Measurements from ENCODE around the gene GPR137.
A peak's percentile ranks its signal among the peaks of the same experiment; 100 is the strongest.

Gene GPR137

GRCh38 chr11:64303109-64304031 is 17.7 kb downstream of the GPR137 start:
- DNase-seq (ENCODE audit: low read depth): no peak
- TF ChIP-seq CTCF (IDR thresholded peaks at IDR 0.05; ENCODE audit: insufficient read depth, low read depth, low read length, missing control alignments): no peak
- peak overlapping the region; percentile 64 for H3K4me3 ChIP-seq (ENCODE audit: low read depth, low read length)

GRCh38 chr11:64304032-64304315 is 18.3 kb downstream of the GPR137 start:
- H3K4me3 ChIP-seq (ENCODE audit: low read depth, low read length): peak overlapping the region; percentile 64
- TF ChIP-seq CTCF (IDR thresholded peaks at IDR 0.05; ENCODE audit: insufficient read depth, low read depth, low read length, missing control alignments): no peak
- no peak for DNase-seq (ENCODE audit: low read depth)

GRCh38 chr11:64304316-64305072 is 18.8 kb downstream of the GPR137 start:
- peak; percentile 97 for DNase-seq (ENCODE audit: low read depth)
- H3K4me3 ChIP-seq (ENCODE audit: low read depth, low read length): peak overlapping the region; percentile 64
- peak; percentile 89 for TF ChIP-seq CTCF (IDR thresholded peaks at IDR 0.05; ENCODE audit: insufficient read depth, low read depth, low read length, missing control alignments)

- peak; percentile 100 for DNase-seq (ENCODE audit: low read depth)
- no peak for TF ChIP-seq CTCF (IDR thresholded peaks at IDR 0.05; ENCODE audit: insufficient read depth, low read depth, low read length, missing control alignments)
- H3K4me3 ChIP-seq (ENCODE audit: low read depth, low read length): peak within 1 kb of the TSS; percentile 94
These were observed 19.5 kb downstream of the GPR137 start, which contains the start of gene ESRRA for GRCh38 chr11:64305075-64305690. Gene ESRRA, plus strand, starts transcription at chr11:64305524. Its CDS starts 1,656 bp downstream, at chr11:64307180.

GRCh38 chr11:64305691-64306562 is 20.3 kb downstream of the GPR137 start:
- peak; percentile 47 for TF ChIP-seq CTCF (IDR thresholded peaks at IDR 0.05; ENCODE audit: insufficient read depth, low read depth, low read length, missing control alignments)
- DNase-seq (ENCODE audit: low read depth): peak; percentile 78
- peak overlapping the region; percentile 94 for H3K4me3 ChIP-seq (ENCODE audit: low read depth, low read length)

- no peak for DNase-seq (ENCODE audit: low read depth)
- peak overlapping the region; percentile 94 for H3K4me3 ChIP-seq (ENCODE audit: low read depth, low read length)
- TF ChIP-seq CTCF (IDR thresholded peaks at IDR 0.05; ENCODE audit: insufficient read depth, low read depth, low read length, missing control alignments): no peak
These were observed 20.9 kb downstream of the GPR137 start for GRCh38 chr11:64306563-64306875.

Data from GM12865 (cell line).